Duodenal mucosa (tissue), 2 donors: ENCODE measurements around the gene IL1RAPL2.

Experiments used
- H3K27ac ChIP-seq: one replicate; pipeline ENCODE4 v1.7.0; 2013; ENCODE audit warnings: low read depth, low read length
- H3K27me3 ChIP-seq, 2 donors: one replicate each; pipeline ENCODE4 v1.7.0; 2013; ENCODE audit warnings: low read length in 2 of 2, control low read depth in 1 of 2; ENCODE audit not compliant: insufficient read depth in 2 of 2, control insufficient read depth in 1 of 2
- H3K36me3 ChIP-seq, 2 donors: one replicate each; pipeline ENCODE4 v1.7.0; 2013; ENCODE audit warnings: low read length in 2 of 2, control low read depth in 1 of 2; ENCODE audit not compliant: insufficient read depth in 2 of 2, control insufficient read depth in 1 of 2
- H3K4me1 ChIP-seq, 2 donors: one replicate each; pipeline ENCODE4 v1.7.0; 2013; ENCODE audit warnings: low read length in 2 of 2, control low read depth in 1 of 2; ENCODE audit not compliant: insufficient read depth in 2 of 2, control insufficient read depth in 1 of 2
- H3K4me3 ChIP-seq, 2 donors: one replicate each; pipeline ENCODE4 v1.7.0; 2013; ENCODE audit warnings: low read length in 2 of 2, low read depth in 1 of 2
- H3K9ac ChIP-seq, 2 donors: one replicate each; pipeline ENCODE4 v1.7.0; 2013; ENCODE audit warnings: low read length in 2 of 2, low read depth in 1 of 2
- H3K9me3 ChIP-seq, 2 donors: one replicate each; pipeline ENCODE4 v1.7.0; 2013; ENCODE audit warnings: low read length in 2 of 2, control low read depth in 1 of 2; ENCODE audit not compliant: control insufficient read depth in 1 of 2

The IL1RAPL2 gene

GRCh38 chrX:105315248-105315647, 749.2 kb downstream of the IL1RAPL2 start:
- Histone ChIP-seq H3K36me3 (no peaks in the 10 kb centered on the region), H3K27me3 (no peaks in the 10 kb centered on the region), H3K9me3 (no peaks in the 10 kb centered on the region), H3K4me3 (no peak overlapping the region), H3K27ac (no peak overlapping the region), H3K9ac (no peak overlapping the region), H3K4me1 (no peaks in the 10 kb centered on the region)

- H3K36me3 ChIP-seq = no peaks in the 10 kb centered on the region
- H3K4me3 ChIP-seq = no peak overlapping the region
Observed at GRCh38 chrX:105317117-105317516, 751.1 kb downstream of the IL1RAPL2 start.

GRCh38 chrX:105323928-105324327, 757.9 kb downstream of the IL1RAPL2 start:
- H3K27me3 ChIP-seq = no peaks in the 10 kb centered on the region
- no peaks in the 10 kb centered on the region for H3K9me3 ChIP-seq
- no peak overlapping the region for H3K9ac ChIP-seq
- no peaks in the 10 kb centered on the region for H3K4me1 ChIP-seq
- no peak overlapping the region for H3K27ac ChIP-seq
- H3K4me3 ChIP-seq = no peak overlapping the region
- no peaks in the 10 kb centered on the region for H3K36me3 ChIP-seq

More at GRCh38 chrX:105317117-105317516, 751.1 kb downstream of the IL1RAPL2 start:
- no peak overlapping the region for H3K9ac ChIP-seq
- H3K9me3 ChIP-seq = no peaks in the 10 kb centered on the region
- H3K27ac ChIP-seq = no peak overlapping the region
- no peaks in the 10 kb centered on the region for H3K4me1 ChIP-seq
- no peaks in the 10 kb centered on the region for H3K27me3 ChIP-seq

- no peak overlapping the region for H3K4me3 ChIP-seq
- H3K9me3 ChIP-seq = no peaks in the 10 kb centered on the region
Observed at GRCh38 chrX:105328773-105329172, 762.8 kb downstream of the IL1RAPL2 start.

GRCh38 chrX:105331244-105331643, 765.2 kb downstream of the IL1RAPL2 start:
- no peaks in the 10 kb centered on the region for H3K27me3 ChIP-seq
- H3K9me3 ChIP-seq = no peaks in the 10 kb centered on the region
- no peak overlapping the region for H3K27ac ChIP-seq
- H3K36me3 ChIP-seq = no peaks in the 10 kb centered on the region
- H3K4me1 ChIP-seq = no peaks in the 10 kb centered on the region
- no peak overlapping the region for H3K9ac ChIP-seq
- H3K4me3 ChIP-seq = no peak overlapping the region

More at GRCh38 chrX:105328773-105329172, 762.8 kb downstream of the IL1RAPL2 start:
- no peak overlapping the region for H3K9ac ChIP-seq
- H3K36me3 ChIP-seq = no peaks in the 10 kb centered on the region
- H3K27me3 ChIP-seq = no peaks in the 10 kb centered on the region
- H3K4me1 ChIP-seq = no peaks in the 10 kb centered on the region
- no peak overlapping the region for H3K27ac ChIP-seq

- H3K9ac ChIP-seq = no peak overlapping the region
- no peaks in the 10 kb centered on the region for H3K9me3 ChIP-seq
- no peaks in the 10 kb centered on the region for H3K27me3 ChIP-seq
- no peaks in the 10 kb centered on the region for H3K36me3 ChIP-seq
- H3K27ac ChIP-seq = no peak overlapping the region
- H3K4me1 ChIP-seq = no peaks in the 10 kb centered on the region
- no peak overlapping the region for H3K4me3 ChIP-seq
Observed at GRCh38 chrX:105347373-105347772, 781.4 kb downstream of the IL1RAPL2 start.

- Histone ChIP-seq H3K27me3 (no peaks in the 10 kb centered on the region), H3K4me1 (no peaks in the 10 kb centered on the region), H3K4me3 (no peak overlapping the region), H3K27ac (no peak overlapping the region), H3K9ac (no peak overlapping the region), H3K9me3 (no peaks in the 10 kb centered on the region), H3K36me3 (no peaks in the 10 kb centered on the region)
Observed at GRCh38 chrX:105349476-105349875, 783.5 kb downstream of the IL1RAPL2 start.

GRCh38 chrX:105375816-105376215, 809.8 kb downstream of the IL1RAPL2 start:
- no peak overlapping the region for H3K4me3 ChIP-seq
- H3K9ac ChIP-seq = no peak overlapping the region
- no peaks in the 10 kb centered on the region for H3K27me3 ChIP-seq
- H3K4me1 ChIP-seq = no peaks in the 10 kb centered on the region
- H3K27ac ChIP-seq = no peak overlapping the region
- H3K36me3 ChIP-seq = no peaks in the 10 kb centered on the region
- no peaks in the 10 kb centered on the region for H3K9me3 ChIP-seq

GRCh38 chrX:105424729-105425128, 858.7 kb downstream of the IL1RAPL2 start:
- Histone ChIP-seq H3K4me1 (no peaks in the 10 kb centered on the region), H3K27me3 (no peaks in the 10 kb centered on the region), H3K4me3 (no peak overlapping the region), H3K9me3 (no peaks in the 10 kb centered on the region), H3K9ac (no peak overlapping the region), H3K36me3 (no peaks in the 10 kb centered on the region), H3K27ac (no peak overlapping the region)

GRCh38 chrX:105451401-105451800, 885.4 kb downstream of the IL1RAPL2 start:
- H3K9ac ChIP-seq = no peak overlapping the region
- H3K27ac ChIP-seq = no peak overlapping the region
- no peaks in the 10 kb centered on the region for H3K9me3 ChIP-seq
- no peaks in the 10 kb centered on the region for H3K27me3 ChIP-seq
- H3K36me3 ChIP-seq = no peaks in the 10 kb centered on the region
- H3K4me3 ChIP-seq = no peak overlapping the region
- no peaks in the 10 kb centered on the region for H3K4me1 ChIP-seq

GRCh38 chrX:105458846-105459245, 892.8 kb downstream of the IL1RAPL2 start:
- H3K27me3 ChIP-seq = no peaks in the 10 kb centered on the region
- H3K27ac ChIP-seq = no peak overlapping the region
- H3K9ac ChIP-seq = no peak overlapping the region
- H3K4me3 ChIP-seq = no peak overlapping the region
- H3K9me3 ChIP-seq = no peaks in the 10 kb centered on the region
- no peaks in the 10 kb centered on the region for H3K4me1 ChIP-seq
- no peaks in the 10 kb centered on the region for H3K36me3 ChIP-seq
